ENCODE measurements around the gene NUP210L. TPM values are rescaled to one million over a fixed set of nuclear protein-coding genes. Genes with fewer than 3 reads are reported as not detected.

The NUP210L gene
- polyA plus RNA-seq, 2 of the 4 experiments (the other 2 are of a cell fraction), result not detected

DNA sequence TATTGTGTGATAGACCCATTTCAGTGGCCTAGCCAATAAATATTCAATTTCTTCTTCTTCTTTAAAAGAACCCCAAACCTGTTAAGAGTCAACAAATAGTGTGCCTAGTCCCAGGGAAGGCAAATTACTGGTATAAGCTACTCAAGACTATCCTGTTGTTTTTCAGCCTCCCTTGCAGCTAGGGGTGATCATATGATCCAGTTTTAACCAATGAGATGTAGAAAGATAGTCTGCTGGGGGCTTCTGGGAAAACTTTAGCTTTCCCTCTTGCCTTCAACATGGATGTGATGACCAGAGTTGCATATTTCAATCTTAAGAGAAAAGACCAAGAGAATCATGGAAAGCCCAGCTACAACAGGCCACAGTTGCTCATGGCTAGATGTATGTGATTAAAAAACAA lies 4.7 kb upstream of the NUP210L start:
- H3K9me3 ChIP-seq, result peaks cover 17% of the 10 kb centered on the region
- ATAC-seq (no peak), FAIRE-seq (no peak), DNase-seq (ENCODE audit: low read depth in 1 of 2, low spot score in 1 of 2) (peak in 1 of 2 experiments; percentile 27)
- no peak overlapping the region for H3K4me2 ChIP-seq
- POLR2A ChIA-PET, result interaction anchor here (1.9 kb wide), 1 partner anchor 169 kb away, joined by 6 read pairs; the partner anchor contains the start of gene RPS27
- CTCF ChIA-PET, result interaction anchor here (0.6 to 1.1 kb wide), 3 partner anchors 12 to 112 kb away, joined by 3 read pairs; no protein-coding TSS in a partner anchor
- TF ChIP-seq ZSCAN20 (CRISPR knock-in tag; IDR thresholded peaks at IDR 0.05) (no peak), EP300 (IDR thresholded peaks at IDR 0.05) (0 out of 5 replicates have a peak, but pooled peaks of 1 of the 2 experiments have one; percentile 5), ESRRA (IDR thresholded peaks at IDR 0.05; ENCODE audit: borderline replicate concordance, low read length) (no peak)
- H3K27ac ChIP-seq, result no peak overlapping the region
- no peak overlapping the region for H3K4me3 ChIP-seq
- peaks cover 10% of the 10 kb centered on the region; the same call in 1 of the 3 replicates for H3K4me1 ChIP-seq

DNA sequence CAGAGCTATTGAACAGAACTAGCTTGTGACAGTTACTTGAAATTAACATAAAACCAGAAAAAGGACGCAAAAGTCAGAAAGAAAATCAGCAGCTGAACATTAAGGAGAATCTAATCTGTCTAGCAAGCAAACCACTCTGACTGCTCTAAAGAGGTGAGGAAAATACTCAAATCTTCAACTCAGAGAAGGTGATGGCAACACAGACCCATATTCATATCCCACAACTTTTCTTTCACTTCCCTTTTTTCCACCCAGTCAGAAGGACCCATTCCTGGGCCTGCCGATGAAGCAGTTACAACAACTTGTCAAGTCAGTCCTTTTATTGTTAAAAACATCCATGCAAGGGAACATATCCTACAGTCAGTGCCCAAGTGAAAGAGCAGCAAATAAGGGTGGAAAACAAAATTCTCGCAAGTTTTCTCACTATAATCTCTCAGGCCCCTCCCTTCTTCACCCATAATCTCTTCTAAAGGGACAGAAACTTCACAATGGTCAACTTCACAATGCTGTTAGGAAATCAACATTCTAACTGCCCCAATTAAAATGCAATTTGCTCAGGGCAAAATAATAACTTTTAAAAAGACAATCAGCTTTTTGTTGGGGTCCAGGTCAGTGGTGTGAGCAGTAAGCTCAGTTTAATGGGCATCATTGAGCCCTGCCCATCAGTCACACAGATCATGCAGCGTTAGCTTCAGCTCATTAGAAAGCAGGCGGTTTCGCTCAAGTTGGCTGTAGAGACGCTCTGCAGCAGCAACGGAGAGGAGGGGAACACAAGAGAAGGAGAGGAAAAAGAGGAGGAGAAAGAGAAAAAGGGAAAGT lies 3.6 kb upstream of the NUP210L start:
- TF ChIP-seq, protein P1, sequence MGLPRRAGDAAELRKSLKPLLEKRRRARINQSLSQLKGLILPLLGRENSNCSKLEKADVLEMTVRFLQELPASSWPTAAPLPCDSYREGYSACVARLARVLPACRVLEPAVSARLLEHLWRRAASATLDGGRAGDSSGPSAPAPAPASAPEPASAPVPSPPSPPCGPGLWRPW (IDR thresholded peaks at IDR 0.05), result no peak
- no peak for TF ChIP-seq RAD21 (conservative IDR thresholded peaks at IDR 0.05 in 1 of 2, IDR thresholded peaks at IDR 0.05 in 1 of 2)
- no peak for TF ChIP-seq SMC3 (IDR thresholded peaks at IDR 0.05)
- no peak for TF ChIP-seq NR3C1 (IDR thresholded peaks at IDR 0.05)
- no peak for TF ChIP-seq BHLHE40 (IDR thresholded peaks at IDR 0.05; ENCODE audit: low read depth, low read length)
- no peak for TF ChIP-seq EHF (CRISPR knock-in tag; IDR thresholded peaks at IDR 0.05)
- TF ChIP-seq ZC3H11A (IDR thresholded peaks at IDR 0.05), result no peak
- TF ChIP-seq, protein P2, sequence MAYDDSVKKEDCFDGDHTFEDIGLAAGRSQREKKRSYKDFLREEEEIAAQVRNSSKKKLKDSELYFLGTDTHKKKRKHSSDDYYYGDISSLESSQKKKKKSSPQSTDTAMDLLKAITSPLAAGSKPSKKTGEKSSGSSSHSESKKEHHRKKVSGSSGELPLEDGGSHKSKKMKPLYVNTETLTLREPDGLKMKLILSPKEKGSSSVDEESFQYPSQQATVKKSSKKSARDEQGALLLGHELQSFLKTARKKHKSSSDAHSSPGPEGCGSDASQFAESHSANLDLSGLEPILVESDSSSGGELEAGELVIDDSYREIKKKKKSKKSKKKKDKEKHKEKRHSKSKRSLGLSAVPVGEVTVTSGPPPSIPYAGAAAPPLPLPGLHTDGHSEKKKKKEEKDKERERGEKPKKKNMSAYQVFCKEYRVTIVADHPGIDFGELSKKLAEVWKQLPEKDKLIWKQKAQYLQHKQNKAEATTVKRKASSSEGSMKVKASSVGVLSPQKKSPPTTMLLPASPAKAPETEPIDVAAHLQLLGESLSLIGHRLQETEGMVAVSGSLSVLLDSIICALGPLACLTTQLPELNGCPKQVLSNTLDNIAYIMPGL (CRISPR knock-in tag; IDR thresholded peaks at IDR 0.05; ENCODE audit: borderline replicate concordance), result no peak
- TF ChIP-seq MYC (IDR thresholded peaks at IDR 0.05; ENCODE audit: borderline replicate concordance, low read length), result no peak
- TF ChIP-seq FOSL2 (IDR thresholded peaks at IDR 0.05), result no peak
- no peak for TF ChIP-seq FOSL2 (CRISPR knock-in tag; IDR thresholded peaks at IDR 0.05)
- TF ChIP-seq ZFP36 (IDR thresholded peaks at IDR 0.05; ENCODE audit: borderline replicate concordance, partially characterized antibody), result no peak
- TF ChIP-seq KDM5A (IDR thresholded peaks at IDR 0.05), result no peak
- Histone ChIP-seq H3K4me1 (peaks cover 10% of the 10 kb centered on the region; the same call in 1 of the 3 replicates), H3K4me3 (no peak overlapping the region), H3K9me3 (peaks cover 17% of the 10 kb centered on the region), H3K4me2 (no peak overlapping the region), H3K27ac (peak overlapping the region in 1 of 2 experiments; percentile 47; a peak in 2 of 6 replicates)
- CTCF ChIA-PET, result interaction anchor here (1.9 kb wide), 1 partner anchor 13 kb away, joined by 6 read pairs; no protein-coding TSS in a partner anchor
- DNase-seq (ENCODE audit: low read depth in 1 of 2, low spot score in 1 of 2), result no peak
- no peak for FAIRE-seq
- WGBS (ENCODE audit: missing lambda C conversion rate), result 97% methylated on average over 8 of the region's 8 CpGs
- POLR2A ChIA-PET, result interaction anchor here (1.0 to 1.9 kb wide), 2 partner anchors 168 kb away, joined by 4 to 6 read pairs; partner anchors contain the start of gene RPS27
- no peak for ATAC-seq

DNA sequence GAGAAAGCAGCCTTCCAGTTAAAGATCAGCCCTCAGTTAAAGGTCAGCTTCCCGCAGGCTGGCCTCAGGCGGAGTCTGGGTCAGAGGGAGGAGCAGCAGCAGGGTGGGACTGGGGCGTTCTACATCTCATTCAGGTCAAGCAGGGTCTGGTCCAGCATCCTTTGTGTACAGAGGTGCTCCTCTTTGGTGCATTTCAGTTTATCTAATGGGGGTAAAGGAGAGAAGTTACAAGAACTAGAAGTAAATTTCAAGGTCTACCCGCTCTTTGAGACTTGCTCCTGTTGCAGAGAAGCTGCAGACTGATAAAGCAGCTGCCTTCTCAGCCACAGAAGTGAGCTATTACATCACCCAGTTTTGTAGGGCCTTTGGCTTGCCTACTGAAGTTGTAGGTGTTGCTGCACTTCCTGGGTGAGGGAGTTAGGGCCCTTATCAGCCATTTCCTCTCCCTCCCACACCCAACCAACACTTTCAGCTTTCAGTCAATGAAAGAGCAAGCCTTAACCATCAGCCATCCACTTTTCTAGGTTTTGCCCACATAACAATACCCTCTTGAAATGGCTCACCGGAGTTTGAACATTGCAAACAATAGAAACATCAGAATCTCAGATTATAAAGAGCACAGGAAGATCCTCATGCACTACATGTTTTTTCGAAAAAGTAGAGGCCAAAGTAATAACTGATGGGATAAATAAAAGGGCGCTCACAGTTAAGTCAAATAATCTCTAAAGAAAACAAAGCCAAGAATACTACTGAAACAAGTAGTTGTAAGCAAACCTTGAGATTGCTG lies 2.8 kb upstream of the NUP210L start:
- H3K27ac ChIP-seq, result peak overlapping the region in 1 of 2 experiments; percentile 47; a peak in 3 of 6 replicates
- ATAC-seq (peak; percentile 36 to 37; a peak in 3 of 6 replicates), DNase-seq (ENCODE audit: low read depth in 1 of 2, low spot score in 1 of 2) (peak in 1 of 2 experiments; percentile 32), FAIRE-seq (no peak)
- WGBS (ENCODE audit: missing lambda C conversion rate), result 64% methylated on average over 7 of the region's 7 CpGs
- peaks cover 17% of the 10 kb centered on the region for H3K9me3 ChIP-seq
- CTCF ChIA-PET, result interaction anchor here (1.9 kb wide), 1 partner anchor 12 kb away, joined by 6 read pairs; no protein-coding TSS in a partner anchor
- no peak overlapping the region for H3K4me3 ChIP-seq
- POLR2A ChIA-PET, result interaction anchor here (1.0 kb wide), 1 partner anchor 167 kb away, joined by 4 read pairs; no protein-coding TSS in a partner anchor
- no peak overlapping the region for H3K4me2 ChIP-seq
- peaks cover 10% of the 10 kb centered on the region; the same call in 1 of the 3 replicates for H3K4me1 ChIP-seq
- no peak for TF ChIP-seq NR3C1 (IDR thresholded peaks at IDR 0.05)
- TF ChIP-seq PHF8 (IDR thresholded peaks at IDR 0.05; ENCODE audit: borderline replicate concordance, low read depth), result no peak
- TF ChIP-seq ESRRA (IDR thresholded peaks at IDR 0.05; ENCODE audit: borderline replicate concordance, low read length), result no peak
- TF ChIP-seq, protein P3, sequence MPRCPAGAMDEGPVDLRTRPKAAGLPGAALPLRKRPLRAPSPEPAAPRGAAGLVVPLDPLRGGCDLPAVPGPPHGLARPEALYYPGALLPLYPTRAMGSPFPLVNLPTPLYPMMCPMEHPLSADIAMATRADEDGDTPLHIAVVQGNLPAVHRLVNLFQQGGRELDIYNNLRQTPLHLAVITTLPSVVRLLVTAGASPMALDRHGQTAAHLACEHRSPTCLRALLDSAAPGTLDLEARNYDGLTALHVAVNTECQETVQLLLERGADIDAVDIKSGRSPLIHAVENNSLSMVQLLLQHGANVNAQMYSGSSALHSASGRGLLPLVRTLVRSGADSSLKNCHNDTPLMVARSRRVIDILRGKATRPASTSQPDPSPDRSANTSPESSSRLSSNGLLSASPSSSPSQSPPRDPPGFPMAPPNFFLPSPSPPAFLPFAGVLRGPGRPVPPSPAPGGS (IDR thresholded peaks at IDR 0.05), result no peak
- TF ChIP-seq NPAS2 (CRISPR knock-in tag; IDR thresholded peaks at IDR 0.05; ENCODE audit: borderline replicate concordance), result no peak
- TF ChIP-seq, protein P2 (CRISPR knock-in tag; IDR thresholded peaks at IDR 0.05; ENCODE audit: borderline replicate concordance), result no peak
- no peak for TF ChIP-seq KDM5A (IDR thresholded peaks at IDR 0.05)
- TF ChIP-seq RARB (CRISPR knock-in tag; IDR thresholded peaks at IDR 0.05), result no peak
- TF ChIP-seq SMC3 (IDR thresholded peaks at IDR 0.05), result no peak
- no peak for TF ChIP-seq FOXS1 (CRISPR knock-in tag; IDR thresholded peaks at IDR 0.05)
